Measurements from ENCODE around the gene HNRNPA3.
A peak's percentile ranks its signal among the peaks of the same experiment; 100 is the strongest.

HNRNPA3 gene

DNA sequence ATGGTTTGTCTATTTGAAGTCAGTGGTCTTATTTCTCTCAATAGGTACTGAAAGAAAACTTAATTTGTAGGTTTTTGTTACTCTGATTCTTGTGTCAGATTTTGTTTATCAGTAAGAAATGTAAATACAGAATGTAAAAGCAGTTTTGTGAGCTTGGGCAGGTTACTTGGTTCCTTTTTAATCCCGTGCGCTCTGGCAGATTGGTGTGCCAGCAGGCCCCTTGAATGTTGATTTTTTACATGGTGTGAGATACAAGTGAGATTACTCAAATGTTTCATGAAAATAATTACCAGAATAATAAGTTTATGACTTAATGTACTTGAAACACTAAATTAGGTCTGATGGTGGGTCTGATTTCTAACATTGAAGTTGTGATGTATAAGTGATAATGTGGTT lies 13.4 kb downstream of the HNRNPA3 start:
- H3K4me2 ChIP-seq (ENCODE audit: low read length), result no peak overlapping the region
- H4K20me1 ChIP-seq (ENCODE audit: control insufficient read depth, insufficient read depth, low read depth, low read length), result 0 out of 2 replicates have a peak, but pooled peaks cover 4% of the 10 kb centered on the region
- no peaks in the 10 kb centered on the region for H3K27me3 ChIP-seq (ENCODE audit: control insufficient read depth, low read length)
- H3K79me2 ChIP-seq (ENCODE audit: control insufficient read depth, low read length), result no peaks in the 10 kb centered on the region
- peaks cover 42% of the 10 kb centered on the region for H3K36me3 ChIP-seq (ENCODE audit: control insufficient read depth, low read length)
- peaks cover 13% of the 10 kb centered on the region for H3K4me1 ChIP-seq (ENCODE audit: control insufficient read depth, low read length)
- H3K27ac ChIP-seq (ENCODE audit: low read depth, low read length), result peak overlapping the region; percentile 23; the same call in 1 of the 2 replicates
- H3K4me3 ChIP-seq (ENCODE audit: low read length), result no peak overlapping the region
- peaks cover 77% of the 10 kb centered on the region for H3F3A ChIP-seq (ENCODE audit: control insufficient read depth, insufficient read depth)
- no peaks in the 10 kb centered on the region for H3K9me3 ChIP-seq (ENCODE audit: control insufficient read depth, insufficient read depth, low read length)
- no peaks in the 10 kb centered on the region for H3K9me2 ChIP-seq (replicated peaks; ENCODE audit: control insufficient read depth, low read length)
- TF ChIP-seq EZH2phosphoT487 (IDR thresholded peaks at IDR 0.05; ENCODE audit: borderline replicate concordance, low read length), result no peak
- TF ChIP-seq, protein P1, sequence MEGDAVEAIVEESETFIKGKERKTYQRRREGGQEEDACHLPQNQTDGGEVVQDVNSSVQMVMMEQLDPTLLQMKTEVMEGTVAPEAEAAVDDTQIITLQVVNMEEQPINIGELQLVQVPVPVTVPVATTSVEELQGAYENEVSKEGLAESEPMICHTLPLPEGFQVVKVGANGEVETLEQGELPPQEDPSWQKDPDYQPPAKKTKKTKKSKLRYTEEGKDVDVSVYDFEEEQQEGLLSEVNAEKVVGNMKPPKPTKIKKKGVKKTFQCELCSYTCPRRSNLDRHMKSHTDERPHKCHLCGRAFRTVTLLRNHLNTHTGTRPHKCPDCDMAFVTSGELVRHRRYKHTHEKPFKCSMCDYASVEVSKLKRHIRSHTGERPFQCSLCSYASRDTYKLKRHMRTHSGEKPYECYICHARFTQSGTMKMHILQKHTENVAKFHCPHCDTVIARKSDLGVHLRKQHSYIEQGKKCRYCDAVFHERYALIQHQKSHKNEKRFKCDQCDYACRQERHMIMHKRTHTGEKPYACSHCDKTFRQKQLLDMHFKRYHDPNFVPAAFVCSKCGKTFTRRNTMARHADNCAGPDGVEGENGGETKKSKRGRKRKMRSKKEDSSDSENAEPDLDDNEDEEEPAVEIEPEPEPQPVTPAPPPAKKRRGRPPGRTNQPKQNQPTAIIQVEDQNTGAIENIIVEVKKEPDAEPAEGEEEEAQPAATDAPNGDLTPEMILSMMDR (IDR thresholded peaks at IDR 0.05; ENCODE audit: low read depth, low read length, poor library complexity, severe bottlenecking), result no peak

DNA sequence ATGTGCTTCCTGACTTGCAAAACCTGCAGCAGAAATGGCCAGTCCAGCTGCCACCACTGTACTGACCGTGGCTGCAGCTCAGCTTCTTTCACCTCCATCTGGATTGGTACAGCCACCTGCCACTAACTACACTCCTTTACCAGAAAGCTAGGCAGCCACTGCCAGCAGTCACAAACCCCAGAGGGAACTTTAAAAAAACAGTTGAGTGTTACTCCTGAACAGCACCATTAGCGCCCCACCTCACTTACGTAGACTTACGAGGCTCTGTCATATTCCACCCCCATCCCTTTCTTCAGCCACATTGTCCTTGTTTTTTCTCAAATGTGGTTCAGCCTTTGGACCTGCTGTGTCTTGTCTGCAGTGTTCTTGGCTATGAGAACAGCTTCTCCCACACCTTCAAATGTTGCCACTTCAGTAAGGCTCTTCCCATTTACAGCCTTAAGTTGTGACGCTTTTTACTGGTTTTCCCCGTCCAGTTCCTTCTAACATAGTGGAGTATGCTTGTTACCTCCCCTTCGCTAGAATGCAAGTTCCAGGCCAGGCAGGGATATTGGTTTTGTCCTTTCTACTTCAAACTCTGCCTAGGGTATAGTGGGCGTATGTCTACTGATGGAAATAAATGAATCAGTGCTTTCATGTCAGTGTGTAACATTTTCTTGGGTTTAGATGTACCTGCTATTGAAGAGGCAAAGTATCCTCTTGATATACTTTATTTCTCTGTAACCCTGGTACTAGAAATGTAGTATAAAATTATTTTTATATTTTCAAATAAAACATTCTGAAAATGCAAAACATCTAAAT lies 17.0 kb downstream of the HNRNPA3 start:
- Histone ChIP-seq H3F3A (ENCODE audit: control insufficient read depth, insufficient read depth) (peaks cover 45% of the 10 kb centered on the region), H3K36me3 (ENCODE audit: control insufficient read depth, low read length) (peaks cover 57% of the 10 kb centered on the region), H3K4me3 (ENCODE audit: low read length) (no peak overlapping the region), H3K4me2 (ENCODE audit: low read length) (no peak overlapping the region), H3K27ac (ENCODE audit: low read depth, low read length) (no peak overlapping the region), H3K4me1 (ENCODE audit: control insufficient read depth, low read length) (peaks cover 13% of the 10 kb centered on the region), H3K27me3 (ENCODE audit: control insufficient read depth, low read length) (no peaks in the 10 kb centered on the region), H3K9me2 (replicated peaks; ENCODE audit: control insufficient read depth, low read length) (no peaks in the 10 kb centered on the region), H4K20me1 (ENCODE audit: control insufficient read depth, insufficient read depth, low read depth, low read length) (0 out of 2 replicates have a peak, but pooled peaks cover 4% of the 10 kb centered on the region), H3K9me3 (ENCODE audit: control insufficient read depth, insufficient read depth, low read length) (no peaks in the 10 kb centered on the region), H3K79me2 (ENCODE audit: control insufficient read depth, low read length) (peaks cover 6% of the 10 kb centered on the region)
- TF ChIP-seq, protein P1 (IDR thresholded peaks at IDR 0.05; ENCODE audit: low read depth, low read length, poor library complexity, severe bottlenecking), result no peak
- no peak for TF ChIP-seq EZH2phosphoT487 (IDR thresholded peaks at IDR 0.05; ENCODE audit: borderline replicate concordance, low read length)

DNA sequence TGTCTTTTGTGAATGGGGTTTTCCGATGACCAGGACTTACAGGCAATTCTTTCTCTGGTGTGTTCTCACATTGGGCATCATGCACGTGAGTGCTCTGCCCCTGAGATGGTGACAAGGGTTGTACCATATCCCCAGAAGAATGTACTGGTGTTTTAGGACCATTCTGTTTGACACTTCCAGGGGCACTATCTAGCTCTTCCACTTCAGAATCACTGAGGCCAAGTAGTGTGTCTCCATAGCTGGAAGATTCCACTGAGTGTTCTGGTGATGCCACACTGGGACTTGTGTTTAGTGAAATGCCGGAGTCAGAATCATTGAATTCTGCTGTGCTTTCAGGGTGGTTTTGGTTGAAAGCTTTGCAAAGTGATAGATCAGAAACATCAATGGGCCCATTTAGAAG lies 18.7 kb downstream of the HNRNPA3 start:
- Histone ChIP-seq H3F3A (ENCODE audit: control insufficient read depth, insufficient read depth) (peaks cover 29% of the 10 kb centered on the region), H3K4me2 (ENCODE audit: low read length) (no peak overlapping the region), H3K9me3 (ENCODE audit: control insufficient read depth, insufficient read depth, low read length) (no peaks in the 10 kb centered on the region), H3K27me3 (ENCODE audit: control insufficient read depth, low read length) (no peaks in the 10 kb centered on the region), H3K36me3 (ENCODE audit: control insufficient read depth, low read length) (peaks cover 68% of the 10 kb centered on the region), H3K27ac (ENCODE audit: low read depth, low read length) (no peak overlapping the region), H3K4me1 (ENCODE audit: control insufficient read depth, low read length) (peaks cover 13% of the 10 kb centered on the region), H3K79me2 (ENCODE audit: control insufficient read depth, low read length) (peaks cover 20% of the 10 kb centered on the region), H4K20me1 (ENCODE audit: control insufficient read depth, insufficient read depth, low read depth, low read length) (no peaks in the 10 kb centered on the region), H3K4me3 (ENCODE audit: low read length) (no peak overlapping the region), H3K9me2 (replicated peaks; ENCODE audit: control insufficient read depth, low read length) (no peaks in the 10 kb centered on the region)
- TF ChIP-seq, protein P1 (IDR thresholded peaks at IDR 0.05; ENCODE audit: low read depth, low read length, poor library complexity, severe bottlenecking), result no peak
- no peak for TF ChIP-seq EZH2phosphoT487 (IDR thresholded peaks at IDR 0.05; ENCODE audit: borderline replicate concordance, low read length)
